A673 (cell line): ENCODE measurements around the gene PKD2L2. TPM values are rescaled to one million over a fixed set of nuclear protein-coding genes. Genes with fewer than 3 reads are reported as not detected.

Experiments used
- BruUV-seq: library from RNA; stranded (reverse); fragments of 400-500 nt; replicated peaks from 2 replicates; lab custom pipeline; 2021; lab: Mats Ljungman, UMichigan
- CTCF ChIA-PET: fragments of 300-600 bp; sonication (Branson Sonifier 250); formaldehyde crosslinking; loops from one replicate; lab custom pipeline; 2022; ENCODE audit warnings: antibody characterized with exemption; lab: Charles Lee
- POLR2A ChIA-PET: fragments of 300-600 bp; sonication (Branson Sonifier 250); formaldehyde crosslinking; loops from one replicate; lab custom pipeline; 2022; ENCODE audit warnings: antibody characterized with exemption; ENCODE audit not compliant: low non-redundant PET; lab: Charles Lee
- DNase-seq: peaks from one replicate; pipeline ENCODE4 v3.0.0-alpha.2; 2015; ENCODE audit warnings: low spot score
- H3K27ac ChIP-seq: fragments of 200-600 bp; sonication (generic); 2 replicates; pipeline ENCODE4 v1.5.1; 2016; ENCODE audit warnings: mixed run types, low read depth, mild to moderate bottlenecking, mixed read lengths, antibody characterized with exemption, low read length; ENCODE audit not compliant: poor library complexity, severe bottlenecking
- H3K27me3 ChIP-seq: fragments of 200-600 bp; sonication (generic); replicated peaks from 2 replicates; pipeline ENCODE4 v1.6.1; 2017; ENCODE audit warnings: mixed run types, low read depth, mild to moderate bottlenecking, mixed read lengths, antibody characterized with exemption, low read length; ENCODE audit not compliant: insufficient read depth, poor library complexity
- H3K36me3 ChIP-seq: fragments of 200-600 bp; sonication (generic); 2 replicates; pipeline ENCODE4 v1.6.1; 2016; ENCODE audit warnings: mixed run types, mild to moderate bottlenecking, mixed read lengths, antibody characterized with exemption, low read length; ENCODE audit not compliant: insufficient read depth, poor library complexity, severe bottlenecking
- H3K4me1 ChIP-seq: fragments of 200-600 bp; sonication (generic); 2 replicates; pipeline ENCODE4 v1.6.1; 2017; ENCODE audit warnings: mixed run types, mild to moderate bottlenecking, mixed read lengths, antibody characterized with exemption, low read length; ENCODE audit not compliant: insufficient read depth, poor library complexity, severe bottlenecking
- H3K4me3 ChIP-seq: fragments of 200-600 bp; sonication (generic); 2 replicates; pipeline ENCODE4 v1.5.1; 2016; ENCODE audit warnings: low read depth, mixed run types, mild to moderate bottlenecking, mixed read lengths, low read length; ENCODE audit not compliant: poor library complexity, severe bottlenecking
- H3K9me3 ChIP-seq: fragments of 200-600 bp; sonication (generic); 2 replicates; pipeline ENCODE4 v1.6.1; 2016; ENCODE audit warnings: mixed run types, low read depth, mild to moderate bottlenecking, mixed read lengths, antibody characterized with exemption, low read length; ENCODE audit not compliant: poor library complexity, severe bottlenecking
- EZH2 ChIP-seq: fragments of 200-600 bp; sonication (generic); IDR thresholded peaks from 2 replicates; pipeline ENCODE4 v1.6.1; 2017; ENCODE audit warnings: borderline replicate concordance, low read depth, mild to moderate bottlenecking, mixed read lengths, antibody characterized with exemption, low read length; ENCODE audit not compliant: poor library complexity, severe bottlenecking
- intact Hi-C: fragments of 100-400 bp; cut with micrococcal nuclease; formaldehyde crosslinking; loops from one replicate; pipeline ENCODE4 v1.10.0; 2022; ENCODE audit not compliant: unreplicated experiment
- total RNA-seq: library from RNA; stranded (reverse); gene quantifications from 2 replicates; pipeline ENCODE4 v1.2.3, GENCODE V29; 2021
- TF ChIP-seq, protein P1 (sequence below): fragments of 300-800, 200-600 bp; sonication (generic); conservative IDR thresholded peaks from 2 replicates; pipeline ENCODE4 v1.5.1; 2017; ENCODE audit warnings: low read depth, mild to moderate bottlenecking, antibody characterized with exemption, low read length, moderate library complexity, mixed read lengths

PKD2L2 gene
- total RNA-seq, 1 experiment from 2014 or later, result not detected

DNA sequence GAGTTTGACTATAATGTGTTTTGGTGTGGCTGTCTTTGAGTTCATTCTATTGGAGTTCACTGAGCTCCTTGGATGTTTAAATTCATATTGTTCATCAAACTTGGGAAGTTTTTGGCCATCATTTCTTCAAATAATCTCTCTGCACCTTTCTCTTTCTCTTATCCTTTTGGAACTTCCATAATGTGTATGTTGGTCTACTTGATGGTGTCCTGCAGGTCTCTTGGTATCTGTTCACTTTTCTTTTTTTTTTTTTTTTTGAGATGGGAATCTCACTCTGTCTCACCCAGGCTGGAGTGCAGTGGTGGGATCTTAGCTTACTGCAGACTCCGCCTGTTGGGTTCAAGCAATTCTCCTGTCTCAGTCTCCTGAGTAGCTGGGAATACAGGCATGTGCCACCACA lies 27.7 kb downstream of the PKD2L2 start:
- POLR2A ChIA-PET, result no interaction called here
- intact Hi-C loops, result no loop called here
- BruUV-seq, result no TSS peak

DNA sequence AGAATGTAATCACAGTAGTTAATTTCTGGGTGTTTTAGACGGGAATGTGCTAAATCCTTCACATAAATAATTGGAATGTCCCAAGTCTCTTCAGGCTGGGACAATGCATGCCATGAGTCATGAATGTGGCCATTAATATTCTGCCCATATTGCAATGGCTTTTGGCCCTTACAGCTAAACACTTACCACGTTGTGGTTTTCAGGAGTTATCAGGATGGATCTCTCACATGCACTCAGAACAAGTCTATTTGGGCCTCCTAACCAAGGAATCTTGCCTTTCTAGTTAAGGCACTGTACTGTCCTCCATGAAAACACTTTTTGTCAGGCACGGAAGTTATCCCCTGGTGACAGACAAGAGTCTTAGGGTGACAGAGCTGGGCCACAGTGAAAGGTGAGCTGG lies 32.7 kb downstream of the PKD2L2 start:
- ChIA-PET POLR2A (no interaction called here), CTCF (no interaction called here)
- H3K4me3 ChIP-seq, result no peak overlapping the region
- DNase-seq, result peak; percentile 10
- H3K27ac ChIP-seq, result no peak overlapping the region
- intact Hi-C loops, result no loop called here
- H3K9me3 ChIP-seq, result no peaks in the 10 kb centered on the region
- no TSS peak for BruUV-seq
- H3K27me3 ChIP-seq, result no peaks in the 10 kb centered on the region
- no peaks in the 10 kb centered on the region for H3K4me1 ChIP-seq
- H3K36me3 ChIP-seq, result no peaks in the 10 kb centered on the region
- no peak for TF ChIP-seq EZH2
- TF ChIP-seq, protein P1, sequence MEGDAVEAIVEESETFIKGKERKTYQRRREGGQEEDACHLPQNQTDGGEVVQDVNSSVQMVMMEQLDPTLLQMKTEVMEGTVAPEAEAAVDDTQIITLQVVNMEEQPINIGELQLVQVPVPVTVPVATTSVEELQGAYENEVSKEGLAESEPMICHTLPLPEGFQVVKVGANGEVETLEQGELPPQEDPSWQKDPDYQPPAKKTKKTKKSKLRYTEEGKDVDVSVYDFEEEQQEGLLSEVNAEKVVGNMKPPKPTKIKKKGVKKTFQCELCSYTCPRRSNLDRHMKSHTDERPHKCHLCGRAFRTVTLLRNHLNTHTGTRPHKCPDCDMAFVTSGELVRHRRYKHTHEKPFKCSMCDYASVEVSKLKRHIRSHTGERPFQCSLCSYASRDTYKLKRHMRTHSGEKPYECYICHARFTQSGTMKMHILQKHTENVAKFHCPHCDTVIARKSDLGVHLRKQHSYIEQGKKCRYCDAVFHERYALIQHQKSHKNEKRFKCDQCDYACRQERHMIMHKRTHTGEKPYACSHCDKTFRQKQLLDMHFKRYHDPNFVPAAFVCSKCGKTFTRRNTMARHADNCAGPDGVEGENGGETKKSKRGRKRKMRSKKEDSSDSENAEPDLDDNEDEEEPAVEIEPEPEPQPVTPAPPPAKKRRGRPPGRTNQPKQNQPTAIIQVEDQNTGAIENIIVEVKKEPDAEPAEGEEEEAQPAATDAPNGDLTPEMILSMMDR, result no peak

More for the DNA sequence above, 27.7 kb downstream of the PKD2L2 start:
- H3K36me3 ChIP-seq, result no peaks in the 10 kb centered on the region
- H3K9me3 ChIP-seq, result no peaks in the 10 kb centered on the region
- CTCF ChIA-PET, result no interaction called here
- no peaks in the 10 kb centered on the region for H3K4me1 ChIP-seq
- DNase-seq, result no peak
- no peaks in the 10 kb centered on the region for H3K27me3 ChIP-seq
- H3K27ac ChIP-seq, result no peak overlapping the region
- TF ChIP-seq, protein P1, result no peak
- no peak for TF ChIP-seq EZH2
- no peak overlapping the region for H3K4me3 ChIP-seq

DNA sequence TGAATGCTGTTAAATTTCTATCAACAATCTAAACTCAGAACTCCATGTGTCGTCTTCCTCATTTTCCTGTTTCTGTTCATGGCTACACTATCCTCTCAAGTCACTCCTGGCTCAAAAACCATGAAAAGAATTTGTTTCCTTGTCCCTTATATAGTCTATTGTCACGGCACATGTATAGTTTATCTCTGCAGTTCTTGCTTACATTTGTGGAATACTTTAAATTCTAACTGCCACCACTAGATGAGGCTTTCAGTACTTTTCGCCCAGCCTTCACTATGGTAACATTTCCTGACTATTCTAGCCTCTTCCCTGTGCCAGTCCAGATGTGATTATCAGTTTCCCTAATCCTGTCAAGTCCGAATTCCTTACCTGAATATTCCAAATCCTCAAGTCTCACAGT lies 34.6 kb downstream of the PKD2L2 start:
- H3K9me3 ChIP-seq, result no peaks in the 10 kb centered on the region
- DNase-seq, result peak; percentile 4
- intact Hi-C loops, result no loop called here
- no peak for TF ChIP-seq EZH2
- TF ChIP-seq, protein P1, result 0 out of 2 replicates have a peak, but pooled peaks have one; percentile 17
- no peak overlapping the region for H3K27ac ChIP-seq
- no peaks in the 10 kb centered on the region for H3K4me1 ChIP-seq
- H3K4me3 ChIP-seq, result no peak overlapping the region
- no peaks in the 10 kb centered on the region for H3K27me3 ChIP-seq
- ChIA-PET POLR2A (no interaction called here), CTCF (no interaction called here)
- no peaks in the 10 kb centered on the region for H3K36me3 ChIP-seq
- no TSS peak for BruUV-seq
